Neural progenitor cell (in vitro differentiated cells): ENCODE data around the gene RHBDL1.

Experiments used
- CTCF ChIP-seq: fragments of 200-600 bp; sonication (generic); IDR thresholded peaks from 2 replicates; pipeline ENCODE4 v1.5.1; 2017; ENCODE audit warnings: antibody characterized with exemption, mild to moderate bottlenecking
- EZH2 ChIP-seq: fragments of 200-600 bp; sonication (generic); IDR thresholded peaks from 2 replicates; pipeline ENCODE4 v1.6.1; 2017; ENCODE audit warnings: antibody characterized with exemption, mild to moderate bottlenecking, moderate library complexity
- EZH2phosphoT487 ChIP-seq: fragments of 200-600 bp; sonication (generic); IDR thresholded peaks from 2 replicates; pipeline ENCODE4 v1.6.1; 2017; ENCODE audit warnings: antibody characterized with exemption

GRCh38 chr16:634051-634670 lies 41.3 kb upstream of the RHBDL1 start:
- TF ChIP-seq CTCF (no peak), EZH2 (no peak), EZH2phosphoT487 (no peak)
